Measurements from ENCODE around the gene MAP3K13. TPM values are rescaled to one million over a fixed set of nuclear protein-coding genes. Genes with fewer than 3 reads are reported as not detected.

MAP3K13 gene, protein sequence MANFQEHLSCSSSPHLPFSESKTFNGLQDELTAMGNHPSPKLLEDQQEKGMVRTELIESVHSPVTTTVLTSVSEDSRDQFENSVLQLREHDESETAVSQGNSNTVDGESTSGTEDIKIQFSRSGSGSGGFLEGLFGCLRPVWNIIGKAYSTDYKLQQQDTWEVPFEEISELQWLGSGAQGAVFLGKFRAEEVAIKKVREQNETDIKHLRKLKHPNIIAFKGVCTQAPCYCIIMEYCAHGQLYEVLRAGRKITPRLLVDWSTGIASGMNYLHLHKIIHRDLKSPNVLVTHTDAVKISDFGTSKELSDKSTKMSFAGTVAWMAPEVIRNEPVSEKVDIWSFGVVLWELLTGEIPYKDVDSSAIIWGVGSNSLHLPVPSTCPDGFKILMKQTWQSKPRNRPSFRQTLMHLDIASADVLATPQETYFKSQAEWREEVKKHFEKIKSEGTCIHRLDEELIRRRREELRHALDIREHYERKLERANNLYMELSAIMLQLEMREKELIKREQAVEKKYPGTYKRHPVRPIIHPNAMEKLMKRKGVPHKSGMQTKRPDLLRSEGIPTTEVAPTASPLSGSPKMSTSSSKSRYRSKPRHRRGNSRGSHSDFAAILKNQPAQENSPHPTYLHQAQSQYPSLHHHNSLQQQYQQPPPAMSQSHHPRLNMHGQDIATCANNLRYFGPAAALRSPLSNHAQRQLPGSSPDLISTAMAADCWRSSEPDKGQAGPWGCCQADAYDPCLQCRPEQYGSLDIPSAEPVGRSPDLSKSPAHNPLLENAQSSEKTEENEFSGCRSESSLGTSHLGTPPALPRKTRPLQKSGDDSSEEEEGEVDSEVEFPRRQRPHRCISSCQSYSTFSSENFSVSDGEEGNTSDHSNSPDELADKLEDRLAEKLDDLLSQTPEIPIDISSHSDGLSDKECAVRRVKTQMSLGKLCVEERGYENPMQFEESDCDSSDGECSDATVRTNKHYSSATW
- total RNA-seq = 9.4 and 12.6 TPM in 2 replicates

GRCh38 chr3:185362850-185363661 lies at the start of gene MAP3K13:
Gene MAP3K13, plus strand, starts transcription at chr3:185363136. Its CDS starts 65,446 bp downstream, at chr3:185428582.

GRCh38 chr3:185498503-185499396 lies 135.8 kb downstream of the MAP3K13 start, which contains the start of gene TMEM41A:
Gene TMEM41A, minus strand, starts transcription at chr3:185499035. Its CDS starts 74 bp downstream, at chr3:185498961.

Other genes starting within 250 kb of the MAP3K13 start
- 5.4 and 9.9 TPM in 2 replicates for gene C3orf70, start 210.1 kb upstream of the MAP3K13 start, total RNA-seq
- gene EHHADH, start 109.1 kb upstream of the MAP3K13 start, total RNA-seq = 4.1 and 6.6 TPM in 2 replicates
- gene TMEM41A, start 135.9 kb downstream of the MAP3K13 start, total RNA-seq = 6.4 and 6.8 TPM in 2 replicates
- gene LIPH, start 189.5 kb downstream of the MAP3K13 start, total RNA-seq = under 0.01 and 0.11 TPM in 2 replicates
- 25.2 and 26.7 TPM in 2 replicates for gene SENP2, start 223.2 kb downstream of the MAP3K13 start, total RNA-seq